Fibroblast of lung (primary cell): Measurements from ENCODE around the gene PML.
"Not testable (repeated sequence)": the region's sequence is repeated elsewhere in the genome, so short reads cannot be mapped to it uniquely, and the experiment has no call there.

Experiments used
- CTCF ChIP-seq, 2 donors: IDR thresholded peaks in 1 of 2; conservative IDR thresholded peaks in 1 of 2; 1 replicate in 1 of 2; 2 replicates in 1 of 2; pipeline ENCODE4 v1.5.1; 2011 to 2012; ENCODE audit warnings: low read length in 2 of 2, control low read depth in 1 of 2, inconsistent platforms in 1 of 2, low read depth in 1 of 2, mild to moderate bottlenecking in 1 of 2
- EZH2 ChIP-seq: IDR thresholded peaks from 2 replicates; pipeline ENCODE4 v1.5.1; 2012; ENCODE audit warnings: low read length, control low read depth, mild to moderate bottlenecking; ENCODE audit errors: missing control alignments

DNA sequence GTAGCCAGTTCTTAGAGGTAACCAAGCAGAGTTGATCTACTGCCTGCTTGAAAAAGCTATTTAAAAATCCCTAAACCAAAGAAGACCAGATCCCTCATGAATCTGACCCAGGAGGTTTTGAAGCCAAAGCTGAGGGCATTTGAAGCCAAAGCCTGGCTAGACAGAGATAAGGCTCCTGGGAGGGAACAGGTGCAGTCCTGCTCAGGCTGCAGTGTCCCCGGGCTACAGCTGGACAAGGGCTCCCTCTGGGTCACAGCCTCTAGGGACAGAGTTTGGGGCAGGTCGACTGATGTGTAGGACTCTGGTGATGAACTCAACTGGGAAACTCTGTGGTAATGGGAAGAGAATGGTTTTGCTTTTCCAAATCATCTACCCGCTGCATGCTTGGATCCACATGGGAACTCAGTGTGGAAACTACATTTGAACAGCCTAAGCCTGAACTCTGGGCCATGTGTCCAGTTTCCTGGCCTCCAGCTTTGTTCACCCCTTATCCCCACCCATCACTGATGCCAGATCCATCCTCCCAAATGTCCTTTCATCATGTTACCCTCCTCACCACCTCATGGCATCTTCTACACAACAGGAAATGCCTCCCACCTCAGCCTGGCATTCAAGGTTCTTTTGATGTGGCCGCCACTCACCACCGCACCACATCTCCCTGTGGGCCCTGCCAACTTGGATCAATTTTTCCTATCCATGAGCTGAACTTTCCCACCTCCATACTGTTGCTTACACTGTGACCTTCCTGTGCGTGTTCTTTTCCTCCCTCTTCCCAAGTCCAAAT is 64.7 kb downstream of the PML start:
- TF ChIP-seq CTCF (conservative IDR thresholded peaks at IDR 0.05 in 1 of 2, IDR thresholded peaks at IDR 0.05 in 1 of 2; ENCODE audit: low read depth in 1 of 2, low read length in 2 of 2); EZH2: not testable (repeated sequence)
